Stimulated activated CD4-positive, alpha-beta T cell treated with anti-CD3 and anti-CD28 coated beads, Interleukin-1b, Interleukin-23, amount 100 ng/mL, for 24 hours (primary cell): ENCODE results near the gene NKG7.

Experiments used
- DNase-seq, 4 experiments: peaks; one replicate each; pipeline ENCODE4 v3.0.0-alpha.2; 2020; ENCODE audit warnings: low read depth in 4 of 4, low spot score in 1 of 4

NKG7 gene

DNA sequence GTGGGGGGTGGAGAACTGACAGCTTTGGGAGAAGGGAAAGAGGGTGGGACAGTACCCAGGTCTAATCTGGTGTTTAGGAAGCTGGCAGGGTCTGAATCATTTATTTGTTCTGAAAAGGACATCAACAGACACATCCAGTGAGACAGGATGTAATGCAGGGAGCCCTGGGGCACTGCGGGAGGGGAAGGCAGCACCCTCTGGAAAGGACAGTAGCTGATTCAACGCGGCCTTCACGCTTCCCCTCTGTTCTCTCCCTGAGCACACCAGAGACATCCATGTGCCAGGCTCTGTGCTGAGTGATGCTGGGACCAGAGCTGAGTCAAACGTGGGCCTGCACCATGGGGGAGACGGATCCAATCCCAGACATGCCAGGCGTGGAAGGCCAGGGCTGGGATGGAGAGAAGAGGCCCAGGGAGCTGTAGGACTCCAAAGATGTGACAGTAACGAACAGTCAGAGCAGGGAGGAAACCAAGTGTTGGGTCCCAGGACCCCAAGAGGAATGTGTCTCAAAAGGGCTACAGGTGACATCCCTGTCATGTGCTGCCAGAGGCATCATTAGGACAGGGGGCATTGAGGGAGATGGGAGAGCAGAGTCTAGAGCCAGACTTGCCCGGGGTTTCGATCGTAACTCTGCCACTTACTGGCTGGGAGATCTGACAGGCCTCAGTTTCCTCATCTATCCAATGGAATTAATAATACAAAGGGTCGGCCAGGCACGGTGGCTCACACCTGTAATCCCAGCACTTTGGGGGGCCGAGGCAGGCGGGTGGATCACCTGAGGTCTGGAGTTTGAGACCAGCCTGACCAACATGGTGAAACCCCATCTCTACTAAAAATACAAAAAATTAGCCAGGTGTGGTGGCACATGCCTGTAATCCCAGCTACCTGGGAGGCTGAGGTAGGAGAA is 8.0 kb downstream of the NKG7 start:
- DNase-seq: no peak

DNA sequence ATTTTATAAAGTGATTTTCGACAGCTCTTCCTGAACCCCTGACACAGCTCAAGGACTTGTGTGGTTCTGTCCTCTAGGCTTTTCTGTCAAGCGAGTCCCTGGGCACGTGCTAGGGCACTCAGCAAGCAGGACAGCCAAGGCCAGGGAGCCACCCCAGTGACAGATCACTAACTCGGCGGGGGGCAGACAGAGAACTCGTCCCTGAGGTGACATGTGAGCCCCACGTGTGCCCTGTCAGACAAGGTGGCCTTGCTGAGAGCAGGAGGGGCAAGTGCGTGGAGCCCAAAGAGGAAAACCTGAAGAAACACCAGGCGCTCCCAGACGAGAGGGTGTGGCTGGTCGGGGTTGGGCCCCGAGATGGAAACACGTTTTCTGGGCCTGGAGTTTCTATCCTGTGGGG is 11.2 kb downstream of the NKG7 start:
- no peak for DNase-seq

DNA sequence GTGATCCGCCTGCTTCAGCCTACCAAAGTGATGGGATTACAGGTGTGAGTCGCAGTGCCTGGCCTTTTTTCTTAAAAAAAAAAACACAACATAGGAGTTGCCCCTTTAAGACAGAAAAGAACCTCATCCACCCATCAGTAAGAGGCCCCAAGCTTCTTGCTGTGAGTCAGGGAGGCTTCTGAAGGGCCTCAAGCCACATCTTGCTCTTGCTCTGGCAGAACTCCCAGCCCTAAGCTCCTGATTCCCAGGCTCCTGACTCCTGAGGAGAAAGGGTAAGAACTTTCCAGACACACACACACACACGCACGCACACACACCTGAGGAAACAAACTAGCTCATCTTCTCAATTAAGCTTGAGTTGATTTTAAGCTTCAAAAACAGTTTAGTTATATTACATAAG is 13.2 kb downstream of the NKG7 start:
- DNase-seq: no peak

DNA sequence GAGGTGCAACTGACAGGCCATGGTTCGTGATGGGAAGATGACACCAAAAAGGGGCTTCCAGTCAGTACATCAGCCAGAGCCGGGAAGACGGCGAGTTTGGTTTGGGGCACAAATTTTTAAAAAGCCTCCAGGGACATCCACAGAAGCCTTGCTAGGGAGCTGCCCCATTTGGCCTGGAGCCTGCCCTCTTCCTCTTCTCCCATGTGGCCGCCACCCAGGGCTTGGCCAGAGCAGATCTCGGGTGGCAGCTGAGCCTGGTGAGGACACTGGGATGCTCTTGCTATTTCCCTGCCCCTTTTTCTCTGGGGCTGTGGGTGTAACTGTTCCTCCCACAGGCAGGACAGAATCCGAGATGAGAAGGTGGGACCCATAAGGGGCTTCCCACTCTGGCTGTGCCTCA is 14.5 kb downstream of the NKG7 start:
- DNase-seq: no peak

DNA sequence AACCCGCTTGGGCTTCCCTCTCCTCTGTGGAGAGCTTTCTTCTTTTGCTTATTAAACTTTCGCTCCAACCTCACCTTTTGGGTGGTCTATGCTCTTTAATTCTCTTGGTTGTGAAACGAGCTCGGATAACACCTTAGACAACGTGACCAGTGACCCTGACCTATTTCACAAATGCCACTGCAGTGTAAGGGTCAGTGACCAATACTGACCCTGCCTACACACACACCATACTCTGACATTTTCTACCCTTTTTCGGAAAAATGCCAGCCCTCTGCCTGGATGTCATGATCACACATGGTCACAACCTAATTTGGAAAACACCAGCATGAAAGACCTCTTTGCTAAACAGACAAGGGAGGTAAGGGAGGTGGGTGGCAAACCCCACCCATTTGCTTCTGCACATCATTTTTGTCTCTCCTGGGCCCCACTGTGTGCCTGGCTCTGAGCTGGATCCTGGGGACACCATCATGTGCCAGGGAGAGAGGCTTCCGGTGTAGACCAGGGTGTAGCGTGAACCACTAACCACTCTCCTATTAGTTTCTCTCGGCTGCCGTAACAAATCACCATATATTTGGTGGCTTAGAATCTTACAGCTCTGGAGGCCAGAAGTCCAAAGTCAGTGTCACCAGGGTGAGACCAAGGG is 16.2 kb downstream of the NKG7 start:
- DNase-seq: no peak

DNA sequence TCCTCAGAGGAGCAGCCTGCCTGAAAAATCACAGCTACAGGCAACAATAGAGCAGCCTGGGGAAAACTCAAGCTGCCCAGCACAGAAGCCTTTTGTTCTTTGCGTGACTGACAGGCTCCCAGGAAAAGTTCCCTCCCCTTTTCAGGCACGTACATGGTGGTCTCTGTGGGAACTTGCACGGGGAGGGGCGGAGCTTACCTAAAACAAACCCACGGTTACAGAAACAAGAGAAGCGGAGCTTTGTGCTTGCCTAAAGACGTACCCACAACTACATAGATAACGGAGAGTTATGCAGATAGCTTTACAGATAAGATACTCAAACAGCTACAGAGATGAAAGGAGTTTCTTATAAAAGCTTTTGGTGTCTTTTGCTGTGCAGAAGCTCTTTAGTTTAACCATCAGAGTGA is 17.7 kb downstream of the NKG7 start:
- no peak for DNase-seq

DNA sequence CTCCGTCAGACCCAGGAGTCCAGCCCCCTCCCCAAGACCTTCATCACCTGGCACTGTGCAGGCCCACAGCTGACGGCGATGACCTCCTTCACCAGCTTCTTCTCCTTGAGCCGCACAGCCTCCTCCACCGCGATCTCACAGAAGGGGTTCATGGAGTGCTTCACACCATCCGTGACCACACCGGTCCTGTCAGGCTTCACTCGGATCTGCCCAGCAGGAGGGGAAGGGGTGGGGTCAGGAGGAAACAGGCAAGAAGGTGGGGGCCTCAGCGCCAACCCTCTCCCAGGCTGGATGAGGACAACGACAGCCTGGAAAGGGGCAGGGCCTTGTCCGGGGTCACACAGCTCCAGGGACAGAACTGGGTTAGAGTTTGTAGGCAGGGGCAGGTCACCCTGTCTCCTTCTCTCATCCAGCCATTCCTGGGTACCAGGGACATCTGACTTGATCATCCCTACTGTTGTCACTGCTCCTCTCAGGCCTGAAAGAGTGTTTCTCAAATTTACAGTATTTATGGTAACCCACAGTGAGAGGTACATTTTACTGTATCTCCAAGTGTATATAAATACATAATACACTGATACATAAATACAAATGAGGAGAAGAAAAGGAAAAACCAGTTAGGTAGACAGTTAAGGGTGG is 18.2 kb downstream of the NKG7 start:
- no peak for DNase-seq

- DNase-seq: no peak
Measured at GRCh38 chr19:51352783-51353360, 19.6 kb downstream of the NKG7 start.

DNA sequence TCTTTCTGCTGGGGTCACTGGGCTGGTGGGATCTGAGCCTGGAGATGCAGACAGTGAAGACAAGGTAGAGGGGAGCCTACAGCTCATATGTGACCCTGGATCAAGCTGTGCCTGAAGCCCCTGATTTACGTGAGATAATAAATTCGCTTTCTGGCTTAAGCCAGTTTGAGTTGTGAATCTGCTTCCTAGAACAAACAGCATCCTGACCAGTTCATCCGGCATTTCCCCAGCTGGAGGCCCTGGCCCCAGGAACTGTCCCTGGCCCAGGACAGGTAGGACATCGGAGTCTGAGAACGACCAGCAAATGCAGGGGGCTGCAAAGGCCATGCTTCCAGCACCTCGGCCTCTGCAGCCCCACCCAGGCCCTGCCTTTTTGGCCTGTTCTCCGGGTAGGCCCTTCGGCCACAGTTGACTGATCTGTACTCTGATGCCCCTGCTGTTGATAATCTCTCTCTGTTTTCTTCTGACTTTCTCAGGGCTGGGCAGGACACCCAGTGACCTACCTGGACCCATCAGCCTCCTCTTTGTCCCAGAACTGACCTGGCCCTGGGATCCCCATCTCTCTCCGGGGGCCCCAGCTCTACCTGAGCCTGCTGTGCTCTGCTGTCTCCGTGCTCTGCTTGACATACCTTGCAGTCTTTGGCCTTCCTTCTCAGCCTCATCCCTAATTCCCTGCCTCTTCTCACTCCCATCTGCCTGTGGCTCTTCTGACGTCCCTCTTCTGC is 21.0 kb downstream of the NKG7 start:
- no peak for DNase-seq

- no peak for DNase-seq
Measured at GRCh38 chr19:51347209-51347928, 25.1 kb downstream of the NKG7 start.

GRCh38 chr19:51346742-51347141 is 25.7 kb downstream of the NKG7 start:
- DNase-seq: no peak

DNA sequence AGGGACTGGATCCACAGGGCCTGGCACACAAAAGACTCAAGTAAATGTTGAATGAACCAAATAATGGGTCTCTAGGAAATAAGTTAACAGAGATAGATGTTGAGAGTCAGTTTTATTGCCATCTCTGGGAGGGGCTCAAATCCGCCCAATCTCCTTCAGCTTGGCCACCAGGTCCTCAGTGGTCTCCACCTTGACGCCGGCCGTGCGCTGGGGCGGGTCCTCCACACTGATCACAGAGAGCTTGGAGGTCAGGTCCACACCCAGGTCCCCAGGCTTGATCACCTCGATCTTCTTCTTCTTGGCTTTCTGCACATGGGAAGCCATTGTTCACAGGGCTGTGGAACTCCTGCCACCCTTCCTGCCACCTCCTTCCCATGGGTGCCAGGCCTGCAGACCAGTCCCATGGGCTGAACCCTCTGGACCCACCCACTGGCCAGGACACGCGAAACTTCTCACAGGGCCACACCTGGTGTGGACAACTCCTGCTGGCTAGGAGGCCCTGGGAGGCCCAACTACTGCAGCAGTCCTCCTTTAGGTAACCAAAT is 27.3 kb downstream of the NKG7 start:
- DNase-seq: no peak

DNA sequence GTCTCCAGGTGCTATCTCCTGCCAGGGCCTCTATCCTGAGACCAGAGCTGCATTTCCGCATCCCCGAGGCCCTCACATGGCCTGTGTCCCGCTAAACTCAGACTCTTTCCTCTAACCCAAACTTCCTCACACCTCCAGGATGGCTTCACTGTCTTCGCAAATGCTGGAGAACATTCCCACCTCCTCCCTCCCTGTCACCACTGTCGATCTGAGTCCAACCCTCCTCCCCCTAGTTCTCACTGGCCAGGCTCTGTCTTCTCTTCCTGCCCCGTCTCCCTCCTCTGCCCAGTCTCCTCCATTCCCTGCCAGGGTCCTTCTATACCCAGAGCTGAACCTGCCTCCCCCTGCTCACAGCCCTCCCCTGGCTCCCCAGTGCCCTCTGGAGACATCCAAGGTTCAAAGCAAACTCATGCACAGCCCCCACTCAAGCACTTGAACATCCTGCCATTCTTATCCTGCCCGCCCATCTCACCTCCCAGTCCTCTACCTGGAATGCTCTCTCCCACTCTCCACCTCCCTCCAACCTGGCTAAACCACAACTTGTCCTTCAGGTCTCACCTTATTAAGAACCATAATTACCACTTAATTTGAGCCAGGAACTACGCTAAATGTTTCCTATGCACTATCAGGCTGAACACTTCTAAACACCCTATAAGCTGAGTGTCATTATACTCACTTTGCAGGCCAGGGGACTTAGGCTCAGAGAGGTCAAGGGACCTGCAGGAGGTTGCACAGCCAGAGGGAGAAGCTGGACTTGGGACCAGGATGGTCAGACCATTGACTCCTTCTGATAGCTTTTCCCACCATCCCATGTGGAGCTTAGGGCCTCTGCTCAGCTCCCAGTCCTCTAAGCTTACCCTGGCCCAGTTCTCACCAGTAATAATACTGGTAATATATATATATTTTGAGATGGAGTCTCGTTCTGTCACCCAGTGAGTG is 29.6 kb downstream of the NKG7 start:
- DNase-seq: no peak

DNA sequence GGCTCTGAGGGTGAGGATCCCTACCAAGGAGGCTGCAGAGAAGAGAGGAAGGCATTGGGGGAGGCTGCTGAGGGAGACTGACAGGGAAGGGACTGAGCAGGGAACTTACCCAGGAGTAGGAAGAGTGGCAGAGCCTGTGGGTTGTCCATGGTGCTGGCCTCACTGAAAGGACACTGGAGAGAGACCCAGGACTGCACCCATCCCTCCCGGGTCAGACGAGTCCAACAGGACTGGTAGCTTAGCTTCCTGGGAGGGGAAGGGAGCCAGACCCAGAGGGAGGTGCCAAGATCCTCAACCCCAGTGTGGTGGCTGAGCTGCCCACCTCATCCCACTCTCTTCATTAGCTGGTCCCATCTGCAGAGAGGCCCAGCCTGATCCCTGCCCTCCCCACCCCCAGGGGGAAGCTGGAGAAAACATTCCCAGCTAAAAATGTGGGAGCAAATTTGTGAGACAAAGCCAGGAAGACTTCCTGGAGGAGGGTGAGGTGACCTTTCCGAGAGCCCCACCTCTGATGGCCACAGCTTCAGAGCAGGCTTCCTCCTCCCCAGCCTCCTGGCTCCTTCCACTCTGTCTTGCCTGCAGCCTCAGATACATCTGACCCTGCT is 30.4 kb downstream of the NKG7 start, which contains the start of gene VSIG10L:
Gene VSIG10L (minus strand): TSS at position 164 of the 605 bp plus-strand sequence. CDS start 15 bp downstream, at position 149.
- DNase-seq: no peak

- no peak for DNase-seq
Measured at GRCh38 chr19:51341066-51341465, 31.4 kb downstream of the NKG7 start.

DNA sequence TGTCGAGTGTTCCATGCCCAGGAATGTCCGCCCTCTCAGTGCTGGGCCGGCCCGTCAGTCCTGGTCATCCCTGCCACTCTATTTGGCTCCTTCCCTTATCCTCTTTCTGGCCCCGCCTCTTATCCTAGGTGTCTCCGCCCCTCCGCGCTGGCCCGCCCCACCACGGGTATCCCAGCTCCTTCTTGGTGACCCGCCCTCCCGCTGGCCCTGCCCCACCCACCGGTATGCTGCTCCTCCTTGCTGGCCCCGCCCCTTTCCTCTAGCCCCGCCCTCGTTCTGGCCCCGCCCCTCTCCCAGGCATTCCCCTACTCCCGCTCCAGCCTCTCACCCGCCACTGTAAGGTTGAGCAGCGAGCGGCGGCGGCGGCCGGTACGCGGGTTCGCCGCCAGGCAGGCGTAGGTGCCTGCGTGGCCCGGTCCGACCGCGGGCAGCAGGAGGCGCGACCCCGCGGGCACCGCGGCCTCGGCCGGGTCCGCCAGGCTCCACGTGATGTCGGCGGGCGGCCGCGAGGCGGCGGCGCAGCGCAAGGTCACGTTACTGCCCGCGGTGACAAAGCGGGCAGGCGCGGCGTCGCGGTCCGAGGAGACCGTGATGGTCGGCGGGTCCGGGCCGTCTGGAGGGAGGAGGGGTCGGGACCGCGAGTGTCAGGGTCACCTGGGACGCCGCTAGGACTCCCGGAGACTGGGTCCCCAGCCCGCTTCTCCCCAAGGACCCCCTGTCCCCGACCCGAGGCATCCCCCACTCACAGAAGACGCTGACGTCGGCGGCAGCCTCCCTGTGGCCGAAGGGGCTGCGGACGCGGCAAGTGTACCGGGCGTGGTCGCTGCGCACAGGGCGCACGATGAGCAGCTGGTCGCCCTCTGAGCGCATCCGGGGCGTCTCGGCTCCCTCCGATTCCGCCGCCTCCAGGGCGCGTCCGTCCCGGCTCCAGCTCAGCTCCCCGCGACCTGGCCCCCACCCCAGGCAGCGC is 32.5 kb downstream of the NKG7 start:
- peak; percentile 83 to 97 (median 94) for DNase-seq

DNA sequence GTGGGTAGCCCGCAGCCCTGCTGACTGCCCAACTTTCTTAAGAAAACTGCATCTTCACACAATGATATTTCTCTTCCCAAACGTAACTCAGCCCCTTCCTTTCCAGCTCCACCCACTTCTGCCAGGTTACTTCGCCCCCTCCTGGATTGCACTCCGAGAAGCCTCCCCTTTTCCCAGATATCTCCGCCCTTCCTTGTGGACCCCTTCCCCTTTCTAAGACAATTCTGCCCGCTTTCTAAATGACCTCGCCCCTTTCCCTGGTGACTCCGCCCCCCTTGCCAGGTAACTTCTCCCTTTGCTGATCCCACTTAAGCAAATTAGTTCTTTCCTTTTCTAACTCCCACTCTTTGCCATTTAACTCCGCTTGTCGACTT is 33.2 kb downstream of the NKG7 start:
- DNase-seq: peak in 1 of 4 experiments; percentile 14
